Mesenchymal stem cell (in vitro differentiated cells and primary cell): ENCODE data around the gene CCR7.
A peak's percentile ranks its signal among the peaks of the same experiment; 100 is the strongest.

Source experiments
- DNase-seq: peaks from one replicate; pipeline ENCODE4 v3.0.0-alpha.2; 2013
- H2AFZ ChIP-seq: one replicate; pipeline ENCODE4 v1.6.1; 2013; ENCODE audit warnings: low read depth, mild to moderate bottlenecking, control low read depth, inconsistent platforms, low read length, moderate library complexity
- H2AK5ac ChIP-seq: 2 replicates; pipeline ENCODE4 v1.6.1; 2013; ENCODE audit warnings: low read length, moderate library complexity, mild to moderate bottlenecking, inconsistent platforms; ENCODE audit not compliant: severe bottlenecking
- H2BK120ac ChIP-seq: one replicate; pipeline ENCODE4 v1.6.1; 2013; ENCODE audit warnings: low read depth, mild to moderate bottlenecking, inconsistent platforms, low read length, moderate library complexity
- H2BK12ac ChIP-seq, 2 experiments: one replicate each; pipeline ENCODE4 v1.6.1; 2013; ENCODE audit warnings: inconsistent platforms in 2 of 2, low read length in 2 of 2, mild to moderate bottlenecking in 2 of 2, moderate library complexity in 2 of 2, control low read depth in 1 of 2
- H2BK15ac ChIP-seq: one replicate; pipeline ENCODE4 v1.6.1; 2013; ENCODE audit warnings: mild to moderate bottlenecking, low read depth, inconsistent platforms; ENCODE audit not compliant: poor library complexity, severe bottlenecking
- H2BK5ac ChIP-seq: 2 replicates; pipeline ENCODE4 v1.6.1; 2013; ENCODE audit warnings: low read depth, mild to moderate bottlenecking, low read length, control low read depth, inconsistent platforms; ENCODE audit not compliant: poor library complexity, severe bottlenecking
- H3K14ac ChIP-seq, 2 experiments: one replicate each; pipeline ENCODE4 v1.6.1; 2013; ENCODE audit warnings: inconsistent platforms in 2 of 2, low read length in 2 of 2, control low read depth in 1 of 2, mild to moderate bottlenecking in 1 of 2, moderate library complexity in 1 of 2
- H3K18ac ChIP-seq, 2 experiments: one replicate each; pipeline ENCODE4 v1.6.1; 2013; ENCODE audit warnings: inconsistent platforms in 2 of 2, low read length in 2 of 2, control low read depth in 1 of 2, low read depth in 1 of 2, mild to moderate bottlenecking in 1 of 2
- H3K23ac ChIP-seq, 2 experiments: one replicate each; pipeline ENCODE4 v1.6.1; 2013; ENCODE audit warnings: inconsistent platforms in 2 of 2, low read length in 2 of 2, mild to moderate bottlenecking in 2 of 2, moderate library complexity in 2 of 2, control low read depth in 1 of 2
- H3K27ac ChIP-seq: 2 replicates; pipeline ENCODE4 v1.5.1; 2013; ENCODE audit warnings: mild to moderate bottlenecking, moderate library complexity, low read length, control low read depth, inconsistent platforms; ENCODE audit not compliant: poor library complexity, severe bottlenecking
- H3K27me3 ChIP-seq, 2 experiments: 2 replicates each; pipeline versions ENCODE4 v1.6.1 to v1.7.0; 2013; ENCODE audit warnings: low read length in 2 of 2, mild to moderate bottlenecking in 2 of 2, moderate library complexity in 2 of 2, control low read depth in 1 of 2, inconsistent platforms in 1 of 2; ENCODE audit not compliant: control insufficient read depth in 1 of 2, insufficient read depth in 1 of 2
- H3K36me3 ChIP-seq, 2 experiments: 2 replicates each; pipeline versions ENCODE4 v1.6.1 to v1.7.0; 2013; ENCODE audit warnings: low read length in 2 of 2, control low read depth in 1 of 2, inconsistent platforms in 1 of 2, low read depth in 1 of 2, mild to moderate bottlenecking in 1 of 2; ENCODE audit not compliant: insufficient read depth in 2 of 2, control insufficient read depth in 1 of 2
- H3K4ac ChIP-seq, 2 experiments: one replicate each; pipeline ENCODE4 v1.6.1; 2013; ENCODE audit warnings: inconsistent platforms in 2 of 2, low read length in 2 of 2, mild to moderate bottlenecking in 2 of 2, moderate library complexity in 2 of 2, control low read depth in 1 of 2, low read depth in 1 of 2
- H3K4me1 ChIP-seq: 2 replicates; pipeline ENCODE4 v1.6.1; 2013; ENCODE audit warnings: low read depth, low read length, control low read depth; ENCODE audit not compliant: control insufficient read depth, insufficient read depth
- H3K4me2 ChIP-seq: 2 replicates; pipeline ENCODE4 v1.6.1; 2013; ENCODE audit warnings: low read length, mild to moderate bottlenecking, inconsistent platforms; ENCODE audit not compliant: poor library complexity, severe bottlenecking
- H3K4me3 ChIP-seq, 2 experiments: 2 replicates each; pipeline versions ENCODE4 v1.5.1 to v1.7.0; 2013; ENCODE audit warnings: low read length in 2 of 2, mild to moderate bottlenecking in 2 of 2, control low read depth in 1 of 2, low read depth in 1 of 2; ENCODE audit not compliant: insufficient read depth in 1 of 2
- H3K79me1 ChIP-seq: replicated peaks from 2 replicates; pipeline ENCODE4 v1.6.1; 2013; ENCODE audit warnings: mild to moderate bottlenecking, control low read depth, low read length, inconsistent platforms; ENCODE audit not compliant: poor library complexity, severe bottlenecking
- H3K9ac ChIP-seq: 2 replicates; pipeline ENCODE4 v1.7.0; 2013; ENCODE audit warnings: mild to moderate bottlenecking, low read length, moderate library complexity
- H3K9me3 ChIP-seq: 2 replicates; pipeline ENCODE4 v1.7.0; 2013; ENCODE audit warnings: mild to moderate bottlenecking, low read length; ENCODE audit not compliant: control insufficient read depth
- H4K8ac ChIP-seq: one replicate; pipeline ENCODE4 v1.6.1; 2013; ENCODE audit warnings: inconsistent platforms, mild to moderate bottlenecking, low read length, moderate library complexity
- H4K91ac ChIP-seq: one replicate; pipeline ENCODE4 v1.6.1; 2013; ENCODE audit warnings: mild to moderate bottlenecking, low read length, inconsistent platforms
- WGBS: methylation state at CpG from one replicate; pipeline ENCODE4 v1.1.7; 2013; ENCODE audit warnings: mixed read lengths; 5-methylcytosine and 5-hydroxymethylcytosine counted together

Gene CCR7

GRCh38 chr17:40557531-40558299 lies 7.6 kb downstream of the CCR7 start:
- Histone ChIP-seq H3K27me3 (no peaks in the 10 kb centered on the region), H3K14ac (peak overlapping the region in 1 of 2 experiments; percentile 1), H3K79me1 (no peaks in the 10 kb centered on the region), H2AFZ (no peak overlapping the region), H3K9me3 (no peaks in the 10 kb centered on the region), H4K91ac (peak overlapping the region; percentile 94), H2BK5ac (no peak overlapping the region), H3K36me3 (peaks cover 3 to 15% of the 10 kb centered on the region in 2 experiments), H3K4ac (peak overlapping the region; percentile 9 to 80), H2AK5ac (peak overlapping the region; percentile 1), H3K18ac (peak overlapping the region; percentile 4 to 74), H2BK15ac (peak overlapping the region; percentile 52), H2BK120ac (peak overlapping the region; percentile 80), H3K4me3 (peak overlapping the region in 1 of 2 experiments; percentile 66), H4K8ac (peak overlapping the region; percentile 83), H3K27ac (no peak overlapping the region), H2BK12ac (peak overlapping the region; percentile 59 to 96), H3K23ac (peak overlapping the region in 1 of 2 experiments; percentile 11), H3K4me2 (no peak overlapping the region), H3K9ac (peak overlapping the region; percentile 81), H3K4me1 (peaks cover 34% of the 10 kb centered on the region)
- 82% methylated on average over 5 of the region's 6 CpGs for WGBS
- DNase-seq: no peak

GRCh38 chr17:40556884-40557414 lies 8.3 kb downstream of the CCR7 start:
- 23% methylated on average over 16 of the region's 16 CpGs for WGBS
- no peaks in the 10 kb centered on the region for H3K79me1 ChIP-seq
- H2BK15ac ChIP-seq: peak overlapping the region; percentile 44
- peak; percentile 39 for DNase-seq
- no peak overlapping the region for H2BK5ac ChIP-seq
- H2BK12ac ChIP-seq: peak overlapping the region; percentile 71 to 96
- H2AFZ ChIP-seq: peak overlapping the region; percentile 36
- H3K4me1 ChIP-seq: peaks cover 39% of the 10 kb centered on the region
- no peaks in the 10 kb centered on the region for H3K9me3 ChIP-seq
- peaks cover 3 to 15% of the 10 kb centered on the region in 2 experiments for H3K36me3 ChIP-seq
- peak overlapping the region; percentile 77 to 80 for H3K4ac ChIP-seq
- H3K9ac ChIP-seq: peak overlapping the region; percentile 81
- peak overlapping the region; percentile 48 for H2AK5ac ChIP-seq
- no peaks in the 10 kb centered on the region for H3K27me3 ChIP-seq
- H3K27ac ChIP-seq: no peak overlapping the region
- H4K91ac ChIP-seq: peak overlapping the region; percentile 66
- no peak overlapping the region for H3K4me2 ChIP-seq
- H3K18ac ChIP-seq: peak overlapping the region; percentile 74 to 88
- peak overlapping the region in 1 of 2 experiments; percentile 66 for H3K4me3 ChIP-seq
- peak overlapping the region; percentile 83 for H4K8ac ChIP-seq
- H3K23ac ChIP-seq: no peak overlapping the region
- H3K14ac ChIP-seq: peak overlapping the region in 1 of 2 experiments; percentile 44
- H2BK120ac ChIP-seq: peak overlapping the region; percentile 87

GRCh38 chr17:40556198-40556661 lies 9.0 kb downstream of the CCR7 start:
- Histone ChIP-seq H3K18ac (no peak overlapping the region), H3K27me3 (no peaks in the 10 kb centered on the region), H2BK12ac (peak overlapping the region; percentile 1 to 48), H3K27ac (no peak overlapping the region), H3K9me3 (no peaks in the 10 kb centered on the region), H2BK5ac (no peak overlapping the region), H2BK120ac (no peak overlapping the region), H2BK15ac (no peak overlapping the region), H3K79me1 (no peaks in the 10 kb centered on the region), H3K23ac (no peak overlapping the region), H3K9ac (peak overlapping the region; percentile 81), H4K8ac (no peak overlapping the region), H4K91ac (no peak overlapping the region), H2AK5ac (peak overlapping the region; percentile 48), H3K4ac (peak overlapping the region in 1 of 2 experiments; percentile 80), H3K4me1 (peaks cover 45% of the 10 kb centered on the region), H2AFZ (no peak overlapping the region), H3K4me3 (peak overlapping the region in 1 of 2 experiments; percentile 66), H3K14ac (no peak overlapping the region), H3K4me2 (no peak overlapping the region), H3K36me3 (peaks cover 3 to 15% of the 10 kb centered on the region in 2 experiments)
- DNase-seq: no peak
- no CpG with 5 or more reads among the region's 1 CpG for WGBS
